Caco-2 (cell line): ENCODE data around the gene DEPDC5. TPM values are rescaled to one million over a fixed set of nuclear protein-coding genes. Genes with fewer than 3 reads are reported as not detected.

Source experiments
- BruUV-seq: library from RNA; stranded (reverse); fragments of 400-500 nt; replicated peaks from 2 replicates; lab custom pipeline; 2021; lab: Mats Ljungman, UMichigan
- CTCF ChIA-PET: fragments of 300-600 bp; sonication (Branson Sonifier 250); formaldehyde crosslinking; loops from one replicate; lab custom pipeline; 2022; ENCODE audit warnings: antibody characterized with exemption; lab: Charles Lee
- POLR2A ChIA-PET: fragments of 300-600 bp; sonication (Branson Sonifier 250); formaldehyde crosslinking; loops from one replicate; lab custom pipeline; 2022; ENCODE audit warnings: antibody characterized with exemption; lab: Charles Lee
- DNase-seq, 2 experiments: peaks; one replicate each; pipeline versions ENCODE4 v3.0.0 to v3.0.0-alpha.2; 2020 to 2022
- H3K27me3 ChIP-seq: replicated peaks from 2 replicates; pipeline ENCODE4 v1.6.0; 2011; ENCODE audit warnings: low read length; ENCODE audit not compliant: control insufficient read depth, insufficient read depth
- H3K36me3 ChIP-seq: 2 replicates; pipeline ENCODE4 v1.5.1; 2011; ENCODE audit warnings: low read length; ENCODE audit not compliant: control insufficient read depth, insufficient read depth
- H3K4me1 ChIP-seq: fragments of 250-450 bp; sonication (Bioruptor Pico); 2 replicates; pipeline ENCODE4 v1.5.1; 2020; ENCODE audit warnings: mild to moderate bottlenecking
- H3K4me3 ChIP-seq: 2 replicates; pipeline ENCODE4 v1.5.1; 2011; ENCODE audit warnings: low read depth, mild to moderate bottlenecking, control low read depth, low read length
- H3K9me3 ChIP-seq: fragments of 250-450 bp; sonication (Bioruptor Pico); 2 replicates; pipeline ENCODE4 v1.5.1; 2020; ENCODE audit warnings: mild to moderate bottlenecking, moderate library complexity
- H3K27ac Mint-ChIP-seq: one replicate; pipeline ENCODE4 v1.8.0; 2022; ENCODE audit warnings: mixed read lengths; ENCODE audit not compliant: unreplicated experiment
- H3K27me3 Mint-ChIP-seq: one replicate; pipeline ENCODE4 v1.8.0; 2022; ENCODE audit warnings: mixed read lengths; ENCODE audit not compliant: insufficient read depth, unreplicated experiment
- H3K36me3 Mint-ChIP-seq: one replicate; pipeline ENCODE4 v1.8.0; 2022; ENCODE audit warnings: mild to moderate bottlenecking, mixed read lengths; ENCODE audit not compliant: insufficient read depth, unreplicated experiment
- H3K4me1 Mint-ChIP-seq: one replicate; pipeline ENCODE4 v1.8.0; 2022; ENCODE audit warnings: low read depth, mixed read lengths; ENCODE audit not compliant: unreplicated experiment
- H3K4me3 Mint-ChIP-seq: one replicate; pipeline ENCODE4 v1.8.0; 2022; ENCODE audit warnings: mild to moderate bottlenecking, moderate library complexity, mixed read lengths; ENCODE audit not compliant: unreplicated experiment
- H3K9me3 Mint-ChIP-seq: one replicate; pipeline ENCODE4 v1.8.0; 2022; ENCODE audit warnings: mixed read lengths; ENCODE audit not compliant: unreplicated experiment
- intact Hi-C: fragments of 100-400 bp; cut with micrococcal nuclease; formaldehyde crosslinking; loops from one replicate; pipeline ENCODE4 v1.10.0; 2022; ENCODE audit not compliant: unreplicated experiment
- total RNA-seq: library from RNA; stranded (reverse); gene quantifications from 2 replicates; pipeline ENCODE4 v1.2.3, GENCODE V29; 2022
- TF ChIP-seq, protein P1 (sequence below), 2 experiments: fragments of 200-600 bp in 1 of 2; IDR thresholded peaks; 1 replicate in 1 of 2; 2 replicates in 1 of 2; pipeline versions ENCODE4 v1.5.1 to v1.8.0; 2011 to 2022; ENCODE audit warnings: antibody characterized with exemption in 1 of 2, control low read depth in 1 of 2, inconsistent platforms in 1 of 2, low read depth in 1 of 2, low read length in 1 of 2, mild to moderate bottlenecking in 1 of 2, moderate library complexity in 1 of 2; ENCODE audit not compliant: insufficient read depth in 1 of 2, severe bottlenecking in 1 of 2, unreplicated experiment in 1 of 2

DEPDC5 gene
- total RNA-seq, 1 experiment from 2014 or later = 19.4 TPM

GRCh38 chr22:31923747-31924146 is 169.9 kb downstream of the DEPDC5 start:
- Mint-ChIP-seq H3K27ac (no peak overlapping the region), H3K4me1 (peaks cover 8% of the 10 kb centered on the region), H3K9me3 (no peaks in the 10 kb centered on the region), H3K4me3 (no peak overlapping the region), H3K36me3 (no peaks in the 10 kb centered on the region), H3K27me3 (peaks cover 3% of the 10 kb centered on the region)
- Histone ChIP-seq H3K27me3 (no peaks in the 10 kb centered on the region), H3K36me3 (no peaks in the 10 kb centered on the region), H3K4me3 (no peak overlapping the region), H3K4me1 (no peaks in the 10 kb centered on the region), H3K9me3 (no peaks in the 10 kb centered on the region)
- no peak for DNase-seq
- intact Hi-C loops = no loop called here
- ChIA-PET POLR2A (no interaction called here), CTCF (no interaction called here)
- TF ChIP-seq, protein P1, sequence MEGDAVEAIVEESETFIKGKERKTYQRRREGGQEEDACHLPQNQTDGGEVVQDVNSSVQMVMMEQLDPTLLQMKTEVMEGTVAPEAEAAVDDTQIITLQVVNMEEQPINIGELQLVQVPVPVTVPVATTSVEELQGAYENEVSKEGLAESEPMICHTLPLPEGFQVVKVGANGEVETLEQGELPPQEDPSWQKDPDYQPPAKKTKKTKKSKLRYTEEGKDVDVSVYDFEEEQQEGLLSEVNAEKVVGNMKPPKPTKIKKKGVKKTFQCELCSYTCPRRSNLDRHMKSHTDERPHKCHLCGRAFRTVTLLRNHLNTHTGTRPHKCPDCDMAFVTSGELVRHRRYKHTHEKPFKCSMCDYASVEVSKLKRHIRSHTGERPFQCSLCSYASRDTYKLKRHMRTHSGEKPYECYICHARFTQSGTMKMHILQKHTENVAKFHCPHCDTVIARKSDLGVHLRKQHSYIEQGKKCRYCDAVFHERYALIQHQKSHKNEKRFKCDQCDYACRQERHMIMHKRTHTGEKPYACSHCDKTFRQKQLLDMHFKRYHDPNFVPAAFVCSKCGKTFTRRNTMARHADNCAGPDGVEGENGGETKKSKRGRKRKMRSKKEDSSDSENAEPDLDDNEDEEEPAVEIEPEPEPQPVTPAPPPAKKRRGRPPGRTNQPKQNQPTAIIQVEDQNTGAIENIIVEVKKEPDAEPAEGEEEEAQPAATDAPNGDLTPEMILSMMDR (IDR thresholded peaks at IDR 0.05; ENCODE audit: insufficient read depth in 1 of 2, low read depth in 1 of 2, low read length in 1 of 2, severe bottlenecking in 1 of 2, unreplicated experiment in 1 of 2) = no peak
- BruUV-seq = no TSS peak

DNA sequence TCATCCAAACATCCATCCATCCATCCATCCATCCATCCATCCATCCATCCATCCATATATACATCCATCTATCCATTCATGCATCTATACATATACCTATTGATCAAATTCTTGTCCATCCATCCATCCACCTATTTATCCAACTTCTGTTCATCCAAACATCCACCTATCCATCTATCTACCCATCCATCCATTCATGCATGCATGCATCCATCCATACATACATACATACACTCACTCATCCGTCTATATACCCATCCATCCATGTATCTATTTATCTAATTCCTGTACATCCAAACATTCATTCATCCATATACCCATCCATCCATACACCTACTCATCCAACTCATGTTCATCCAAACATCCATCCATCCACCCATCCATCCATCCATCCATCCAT is 171.2 kb downstream of the DEPDC5 start:
- intact Hi-C loops = no loop called here
- BruUV-seq = no TSS peak
- Mint-ChIP-seq H3K4me1 (peaks cover 8% of the 10 kb centered on the region), H3K27me3 (peaks cover 3% of the 10 kb centered on the region), H3K9me3 (no peaks in the 10 kb centered on the region), H3K27ac (no peak overlapping the region), H3K36me3 (no peaks in the 10 kb centered on the region), H3K4me3 (no peak overlapping the region)
- Histone ChIP-seq H3K27me3 (no peaks in the 10 kb centered on the region), H3K36me3 (no peaks in the 10 kb centered on the region), H3K4me1 (no peaks in the 10 kb centered on the region), H3K9me3 (no peaks in the 10 kb centered on the region), H3K4me3 (no peak overlapping the region)
- ChIA-PET POLR2A (no interaction called here), CTCF (no interaction called here)
- TF ChIP-seq, protein P1 (IDR thresholded peaks at IDR 0.05; ENCODE audit: insufficient read depth in 1 of 2, low read depth in 1 of 2, low read length in 1 of 2, severe bottlenecking in 1 of 2, unreplicated experiment in 1 of 2) = no peak
- no peak for DNase-seq

GRCh38 chr22:31926024-31926423 is 172.2 kb downstream of the DEPDC5 start:
- no peaks in the 10 kb centered on the region for H3K9me3 ChIP-seq
- ChIA-PET POLR2A (no interaction called here), CTCF (no interaction called here)
- no peak overlapping the region for H3K4me3 ChIP-seq
- no peak for DNase-seq
- peaks cover 8% of the 10 kb centered on the region for H3K4me1 Mint-ChIP-seq
- BruUV-seq = no TSS peak
- no peaks in the 10 kb centered on the region for H3K36me3 ChIP-seq
- H3K27ac Mint-ChIP-seq = no peak overlapping the region
- peaks cover 3% of the 10 kb centered on the region for H3K27me3 Mint-ChIP-seq
- intact Hi-C loops = no loop called here
- TF ChIP-seq, protein P1 (IDR thresholded peaks at IDR 0.05; ENCODE audit: insufficient read depth in 1 of 2, low read depth in 1 of 2, low read length in 1 of 2, severe bottlenecking in 1 of 2, unreplicated experiment in 1 of 2) = no peak
- no peaks in the 10 kb centered on the region for H3K4me1 ChIP-seq
- H3K36me3 Mint-ChIP-seq = no peaks in the 10 kb centered on the region
- no peak overlapping the region for H3K4me3 Mint-ChIP-seq
- H3K27me3 ChIP-seq = no peaks in the 10 kb centered on the region
- no peaks in the 10 kb centered on the region for H3K9me3 Mint-ChIP-seq
